H1 (cell line): ENCODE data around the gene N4BP3.

Experiments
- ATF2 ChIP-seq: IDR thresholded peaks from 2 replicates; pipeline ENCODE4 v1.6.1; 2012; ENCODE audit warnings: low read length, inconsistent platforms
- CTCF ChIP-seq, 3 experiments: IDR thresholded peaks; 1 replicate in 2 of 3; 2 replicates in 1 of 3; pipeline versions ENCODE4 v1.5.1 to v1.6.1; 2011; ENCODE audit warnings: low read length in 3 of 3, mild to moderate bottlenecking in 3 of 3, inconsistent platforms in 2 of 3, low read depth in 1 of 3, moderate library complexity in 1 of 3; ENCODE audit not compliant: insufficient read depth in 1 of 3; ENCODE audit errors: control extremely low read depth in 1 of 3
- EZH2 ChIP-seq: fragments of 200-600 bp; sonication (generic); IDR thresholded peaks from 2 replicates; pipeline ENCODE4 v1.7.1; 2012; ENCODE audit warnings: low read depth, mild to moderate bottlenecking, moderate library complexity, low read length, inconsistent platforms; ENCODE audit not compliant: severe bottlenecking
- HDAC2 ChIP-seq, 2 experiments: fragments of 300-600 bp in 1 of 2; sonication (generic) in 1 of 2; IDR thresholded peaks; 2 replicates each; pipeline ENCODE4 v1.6.1; 2011 to 2012; ENCODE audit warnings: low read depth in 2 of 2, low read length in 2 of 2, mild to moderate bottlenecking in 2 of 2, moderate library complexity in 2 of 2, borderline replicate concordance in 1 of 2, inconsistent platforms in 1 of 2
- POLR2A ChIP-seq, 2 experiments: IDR thresholded peaks; 1 replicate in 1 of 2; 2 replicates in 1 of 2; pipeline ENCODE4 v1.6.1; 2011; ENCODE audit warnings: low read depth in 2 of 2, low read length in 2 of 2, mild to moderate bottlenecking in 2 of 2; ENCODE audit errors: control extremely low read depth in 1 of 2
- RAD21 ChIP-seq, 2 experiments: IDR thresholded peaks in 1 of 2; conservative IDR thresholded peaks in 1 of 2; 2 replicates each; pipeline ENCODE4 v1.6.1; 2011; ENCODE audit warnings: low read depth in 2 of 2, low read length in 2 of 2, improper control_type of control experiment in 1 of 2, inconsistent platforms in 1 of 2, mild to moderate bottlenecking in 1 of 2, moderate library complexity in 1 of 2
- SIRT6 ChIP-seq: IDR thresholded peaks from one replicate; pipeline ENCODE4 v1.7.1; 2012; ENCODE audit warnings: low read length, inconsistent platforms
- SIX5 ChIP-seq: IDR thresholded peaks from 2 replicates; pipeline ENCODE4 v1.6.1; 2011; ENCODE audit warnings: mild to moderate bottlenecking, low read depth, low read length
- TEAD4 ChIP-seq: IDR thresholded peaks from 2 replicates; pipeline ENCODE4 v1.6.1; 2012; ENCODE audit warnings: low read depth, low read length, inconsistent platforms, mixed read lengths
- YY1 ChIP-seq: IDR thresholded peaks from 2 replicates; pipeline ENCODE4 v1.6.1; 2011; ENCODE audit warnings: low read depth, mild to moderate bottlenecking, low read length
- ZNF274 ChIP-seq: IDR thresholded peaks from 2 replicates; pipeline ENCODE4 v1.7.0; 2012; ENCODE audit warnings: low read length, borderline replicate concordance; ENCODE audit errors: extremely low read depth

GRCh38 chr5:178152491-178153444 lies 39.4 kb downstream of the N4BP3 start:
- TF ChIP-seq SIRT6 (no peak), POLR2A (IDR thresholded peaks at IDR 0.05; ENCODE audit: control extremely low read depth in 1 of 2, low read depth in 2 of 2, low read length in 2 of 2) (0 out of 3 replicates have a peak, but pooled peaks of 1 of the 2 experiments have one; percentile 13), ATF2 (no peak), SIX5 (no peak), CTCF (IDR thresholded peaks at IDR 0.05; ENCODE audit: control extremely low read depth in 1 of 3, insufficient read depth in 1 of 3, low read depth in 1 of 3, low read length in 3 of 3) (no peak), RAD21 (IDR thresholded peaks at IDR 0.05 in 1 of 2, conservative IDR thresholded peaks at IDR 0.05 in 1 of 2; ENCODE audit: low read depth in 2 of 2, low read length in 2 of 2) (no peak), HDAC2 (IDR thresholded peaks at IDR 0.05; ENCODE audit: borderline replicate concordance in 1 of 2, low read depth in 2 of 2, low read length in 2 of 2) (no peak), EZH2 (no peak), YY1 (no peak), TEAD4 (no peak), ZNF274 (no peak)
